H1 (cell line): ENCODE measurements around the gene CLEC18B. TPM values are rescaled to one million over a fixed set of nuclear protein-coding genes. Genes with fewer than 3 reads are reported as not detected.

ENCODE experiments used
- CTCF ChIA-PET: fragments of 300-600 bp; sonication (Branson Sonifier 250); formaldehyde crosslinking; loops from one replicate; lab custom pipeline; 2021; ENCODE audit not compliant: partially characterized antibody; lab: Charles Lee
- POLR2A ChIA-PET: fragments of 300-600 bp; sonication (Branson Sonifier 250); formaldehyde crosslinking; loops from one replicate; lab custom pipeline; 2021; ENCODE audit warnings: inconsistent platforms; ENCODE audit not compliant: partially characterized antibody; lab: Charles Lee
- DNase-seq, 2 experiments: peaks; one replicate each; pipeline versions ENCODE4 v3.0.0 to v3.0.0-alpha.2; 2010 to 2022; ENCODE audit warnings: low spot score in 2 of 2, low read depth in 1 of 2, mixed read lengths in 1 of 2
- FAIRE-seq: peaks from 2 replicates; lab custom pipeline; 2011; peaks lifted over from hg19 to GRCh38; lab: Jason Lieb, UNC
- H2AFZ ChIP-seq: 2 replicates; pipeline ENCODE4 v1.8.1; 2012; ENCODE audit warnings: low read length, inconsistent platforms
- H2AK5ac ChIP-seq: 2 replicates; pipeline ENCODE4 v1.6.1; 2013; ENCODE audit warnings: low read depth, low read length
- H2BK120ac ChIP-seq: replicated peaks from 2 replicates; pipeline ENCODE3; 2013; ENCODE audit warnings: low read depth, low read length, inconsistent platforms
- H2BK12ac ChIP-seq: 2 replicates; pipeline ENCODE4 v1.6.1; 2013; ENCODE audit warnings: low read depth, low read length
- H2BK15ac ChIP-seq: 2 replicates; pipeline ENCODE4 v1.6.1; 2013; ENCODE audit warnings: low read length
- H2BK20ac ChIP-seq: 2 replicates; pipeline ENCODE4 v1.6.1; 2013; ENCODE audit warnings: low read length
- H2BK5ac ChIP-seq: 2 replicates; pipeline ENCODE4 v1.6.1; 2013; ENCODE audit warnings: low read depth, low read length
- H3K14ac ChIP-seq: 2 replicates; pipeline ENCODE4 v1.6.1; 2013; ENCODE audit warnings: inconsistent platforms; ENCODE audit not compliant: insufficient read length
- H3K18ac ChIP-seq: 2 replicates; pipeline ENCODE4 v1.6.1; 2013; ENCODE audit warnings: low read length; ENCODE audit errors: extremely low read depth
- H3K23ac ChIP-seq: 2 replicates; pipeline ENCODE4 v1.6.1; 2013; ENCODE audit warnings: inconsistent platforms; ENCODE audit not compliant: insufficient read length
- H3K23me2 ChIP-seq: 2 replicates; pipeline ENCODE4 v1.6.1; 2013; ENCODE audit warnings: low read depth, low read length
- H3K27ac ChIP-seq: 2 replicates; pipeline ENCODE4 v1.6.1; 2011; ENCODE audit warnings: low read depth, low read length, inconsistent platforms
- H3K27me3 ChIP-seq, 4 experiments: replicated peaks in 1 of 4; 1 replicate in 1 of 4; 2 replicates in 3 of 4; pipeline versions ENCODE4 v1.6.1 to v1.8.1; 2011 to 2013; ENCODE audit warnings: low read length in 3 of 4, mild to moderate bottlenecking in 3 of 4, inconsistent platforms in 2 of 4, mixed read lengths in 2 of 4, moderate library complexity in 1 of 4; ENCODE audit not compliant: control insufficient read depth in 3 of 4, insufficient read depth in 3 of 4; ENCODE audit errors: extremely low read depth in 1 of 4
- H3K36me3 ChIP-seq, 4 experiments: 2 replicates each; pipeline versions ENCODE4 v1.6.1 to v1.8.1; 2011 to 2013; ENCODE audit warnings: mild to moderate bottlenecking in 4 of 4, low read length in 3 of 4, moderate library complexity in 2 of 4, control low read depth in 1 of 4, inconsistent platforms in 1 of 4; ENCODE audit not compliant: insufficient read depth in 4 of 4, control insufficient read depth in 2 of 4
- H3K4ac ChIP-seq: replicated peaks from 2 replicates; pipeline ENCODE3; 2013; ENCODE audit warnings: low read length, low read depth, mixed read lengths, inconsistent platforms; ENCODE audit not compliant: insufficient read length
- H3K4me1 ChIP-seq, 4 experiments: replicated peaks in 1 of 4; 1 replicate in 1 of 4; 2 replicates in 3 of 4; pipeline versions ENCODE4 v1.6.1 to v1.8.1; 2011 to 2013; ENCODE audit warnings: low read length in 3 of 4, inconsistent platforms in 2 of 4, mixed read lengths in 1 of 4; ENCODE audit not compliant: insufficient read depth in 4 of 4, control insufficient read depth in 3 of 4
- H3K4me2 ChIP-seq, 2 experiments: 2 replicates each; pipeline versions ENCODE4 v1.6.1 to v1.8.1; 2011 to 2013; ENCODE audit warnings: low read depth in 2 of 2, low read length in 2 of 2, control low read depth in 1 of 2, inconsistent platforms in 1 of 2, mild to moderate bottlenecking in 1 of 2; ENCODE audit not compliant: insufficient read depth in 1 of 2
- H3K4me3 ChIP-seq, 4 experiments: fragments of 200-600, 300-600 bp in 1 of 4; sonication (generic), shearing (Covaris generic), sonication (Bioruptor Twin) in 1 of 4; 2 replicates each; pipeline versions ENCODE4 v1.5.1 to v1.8.1; 2011 to 2016; ENCODE audit warnings: low read length in 4 of 4, low read depth in 3 of 4, control low read depth in 2 of 4, inconsistent platforms in 2 of 4, mild to moderate bottlenecking in 2 of 4, mixed read lengths in 1 of 4, moderate library complexity in 1 of 4; ENCODE audit not compliant: insufficient read depth in 2 of 4; ENCODE audit errors: extremely low read depth in 1 of 4
- H3K56ac ChIP-seq: replicated peaks from 2 replicates; pipeline ENCODE3; 2013; ENCODE audit warnings: low read depth, mild to moderate bottlenecking, mixed read lengths, low read length, inconsistent platforms; ENCODE audit not compliant: insufficient read length
- H3K79me1 ChIP-seq: 2 replicates; pipeline ENCODE4 v1.6.1; 2013; ENCODE audit warnings: low read depth, low read length, control low read depth
- H3K79me2 ChIP-seq, 2 experiments: 2 replicates each; pipeline versions ENCODE4 v1.6.1 to v1.8.1; 2012 to 2013; ENCODE audit warnings: low read length in 2 of 2, mild to moderate bottlenecking in 2 of 2, inconsistent platforms in 1 of 2; ENCODE audit not compliant: insufficient read depth in 2 of 2, control insufficient read depth in 1 of 2
- H3K9ac ChIP-seq, 4 experiments: replicated peaks in 1 of 4; 1 replicate in 1 of 4; 2 replicates in 3 of 4; pipeline versions ENCODE4 v1.6.1 to v1.8.1; 2011 to 2013; ENCODE audit warnings: low read depth in 3 of 4, low read length in 3 of 4, control low read depth in 2 of 4, mild to moderate bottlenecking in 2 of 4, moderate library complexity in 2 of 4, inconsistent platforms in 1 of 4; ENCODE audit errors: extremely low read depth in 1 of 4
- H3K9me3 ChIP-seq, 2 experiments: 2 replicates each; pipeline versions ENCODE4 v1.6.1 to v1.8.1; 2012 to 2013; ENCODE audit warnings: mild to moderate bottlenecking in 2 of 2, moderate library complexity in 2 of 2, control low read depth in 1 of 2, inconsistent platforms in 1 of 2, low read depth in 1 of 2, low read length in 1 of 2, mixed read lengths in 1 of 2; ENCODE audit not compliant: insufficient read depth in 2 of 2
- H4K20me1 ChIP-seq, 2 experiments: replicated peaks in 1 of 2; 2 replicates each; pipeline versions ENCODE3 to v1.8.1; 2011 to 2013; ENCODE audit warnings: inconsistent platforms in 2 of 2, low read length in 2 of 2, mild to moderate bottlenecking in 1 of 2; ENCODE audit not compliant: insufficient read depth in 2 of 2, control insufficient read depth in 1 of 2
- H4K5ac ChIP-seq: 2 replicates; pipeline ENCODE4 v1.6.1; 2013; ENCODE audit warnings: low read length, low read depth, mixed read lengths, inconsistent platforms; ENCODE audit not compliant: insufficient read length
- H4K8ac ChIP-seq: 2 replicates; pipeline ENCODE4 v1.8.0; 2013; ENCODE audit warnings: mild to moderate bottlenecking, moderate library complexity, low read length, inconsistent platforms; ENCODE audit not compliant: insufficient read depth; ENCODE audit errors: extremely low read depth
- H4K91ac ChIP-seq: replicated peaks from 2 replicates; pipeline ENCODE3; 2013; ENCODE audit warnings: low read length, mixed read lengths, inconsistent platforms; ENCODE audit not compliant: insufficient read length
- ASH2L ChIP-seq: fragments of 200-600, 300-600 bp; sonication (generic); IDR thresholded peaks from one replicate; pipeline ENCODE4 v1.7.1; 2017; ENCODE audit warnings: low read length
- BRCA1 ChIP-seq: IDR thresholded peaks from 2 replicates; pipeline ENCODE4 v1.6.1; 2012; ENCODE audit warnings: low read depth, low read length, improper control_type of control experiment
- JUN ChIP-seq: IDR thresholded peaks from 2 replicates; pipeline ENCODE4 v1.6.1; 2011; ENCODE audit warnings: low read depth, mild to moderate bottlenecking, improper control_type of control experiment, low read length
- NANOG ChIP-seq: IDR thresholded peaks from 2 replicates; pipeline ENCODE4 v1.6.1; 2011; ENCODE audit warnings: low read length, low read depth, mild to moderate bottlenecking, inconsistent platforms; ENCODE audit not compliant: insufficient read depth, poor library complexity, severe bottlenecking
- POLR2AphosphoS5 ChIP-seq: IDR thresholded peaks from 2 replicates; pipeline ENCODE4 v1.6.1; 2011; ENCODE audit warnings: low read depth, low read length
- POU5F1 ChIP-seq: IDR thresholded peaks from 2 replicates; pipeline ENCODE4 v1.6.1; 2011; ENCODE audit warnings: low read depth, mild to moderate bottlenecking, low read length, moderate library complexity
- RNF2 ChIP-seq: fragments of 200-900, 300-1000 bp; sonication (generic); IDR thresholded peaks from 2 replicates; pipeline ENCODE4 v1.7.1; 2016; ENCODE audit warnings: borderline replicate concordance, low read depth, mild to moderate bottlenecking, antibody characterized with exemption, low read length; ENCODE audit not compliant: poor library complexity, severe bottlenecking; ENCODE audit errors: missing control alignments
- SIRT6 ChIP-seq: IDR thresholded peaks from one replicate; pipeline ENCODE4 v1.7.1; 2012; ENCODE audit warnings: low read length, inconsistent platforms
- TAF1 ChIP-seq: IDR thresholded peaks from 2 replicates; pipeline ENCODE4 v1.6.1; 2011; ENCODE audit warnings: mild to moderate bottlenecking, low read depth, low read length
- ZNF274 ChIP-seq: IDR thresholded peaks from 2 replicates; pipeline ENCODE4 v1.7.0; 2012; ENCODE audit warnings: low read length, borderline replicate concordance; ENCODE audit errors: extremely low read depth
- WGBS, 2 experiments: shearing (Covaris generic) in 1 of 2; methylation state at CpG; one replicate each; pipeline versions ENCODE4 v1.1.6 to v1.1.7; 2013 to 2015; ENCODE audit warnings: low lambda C conversion rate in 2 of 2, mixed read lengths in 2 of 2, inconsistent platforms in 1 of 2, low coverage in 1 of 2, missing lambda C conversion rate in 1 of 2; ENCODE audit not compliant: insufficient replicate concordance in 2 of 2, insufficient coverage in 1 of 2, insufficient read length in 1 of 2; ENCODE audit errors: extremely low coverage in 1 of 2, missing lambda C conversion rate in 1 of 2; 5-methylcytosine and 5-hydroxymethylcytosine counted together
- polyA plus RNA-seq, 7 experiments: library from polyadenylated mRNA; depleted of rRNA in 3 of 7; stranded (reverse) in 5 of 7; unstranded in 2 of 7; fragments of >200 nt in 5 of 7; fragments of 200-250 nt in 2 of 7; gene quantifications; 1 replicate in 5 of 7; 2 replicates in 1 of 7; 4 replicates in 1 of 7; pipeline versions ENCODE4 v1.2.1 to v1.2.3, GENCODE V29; 2011 to 2013; ENCODE audit warnings: missing spikeins in 2 of 7, mixed read lengths in 2 of 7
- total RNA-seq: library from RNA; stranded (reverse); fragmentation: NEBNext Ultra II Directional; extraction: Animal tissue kit (Norgen Biotek cat#: 25700); gene quantifications from 2 replicates; pipeline ENCODE4 v1.2.1, GENCODE V29; 2021

CLEC18B gene
- total and polyA plus RNA-seq, 2 of the 8 experiments (the other 6 are each of a cell fraction or from before 2014, with no cell fraction given): 0.11 TPM; not detected in 1

GRCh38 chr16:74455619-74456289, 34.5 kb upstream of the CLEC18B start:
- Histone ChIP-seq H3K18ac (no peak overlapping the region), H2BK120ac (no peak overlapping the region), H3K9me3 (no peaks in the 10 kb centered on the region), H3K27me3 (no peaks in the 10 kb centered on the region), H3K23ac (no peak overlapping the region), H3K4me3 (no peak overlapping the region), H2BK20ac (no peak overlapping the region), H4K91ac (no peak overlapping the region), H3K79me2 (no peaks in the 10 kb centered on the region), H3K23me2 (no peaks in the 10 kb centered on the region), H2BK5ac (no peak overlapping the region), H2BK12ac (no peak overlapping the region), H3K4me1 (no peaks in the 10 kb centered on the region), H3K79me1 (no peaks in the 10 kb centered on the region; the same call in 1 of the 2 replicates), H3K36me3 (peaks cover 20 to 60% (median 49%) of the 10 kb centered on the region in 4 experiments), H4K8ac (no peak overlapping the region), H2AK5ac (no peak overlapping the region), H4K20me1 (no peaks in the 10 kb centered on the region), H2AFZ (no peak overlapping the region), H3K9ac (no peak overlapping the region), H3K14ac (no peak overlapping the region), H4K5ac (no peak overlapping the region), H3K4me2 (no peak overlapping the region), H3K27ac (no peak overlapping the region), H3K4ac (no peak overlapping the region), H3K56ac (no peak overlapping the region), H2BK15ac (no peak overlapping the region)
- POLR2A ChIA-PET: no interaction called here
- CTCF ChIA-PET: interaction anchor here (1.0 kb wide), 1 partner anchor 195 kb away, joined by 3 read pairs; no protein-coding TSS in a partner anchor
- FAIRE-seq (no peak), DNase-seq (no peak)
- 86% methylated on average over 10 of the region's 10 CpGs; no CpG with 5 or more reads in 1 of the 2 experiments for WGBS, 2 experiments
- TF ChIP-seq ZNF274 (no peak), JUN (no peak), RNF2 (no peak), POLR2AphosphoS5 (no peak), NANOG (no peak), SIRT6 (no peak), TAF1 (no peak), ASH2L (no peak), BRCA1 (no peak), POU5F1 (no peak)
